GM23338 (cell line): ENCODE results near the gene C3orf22.

ENCODE experiments used
- CTCF ChIP-seq, 2 experiments: fragments of 200-600 bp in 1 of 2; sonication (generic) in 1 of 2; conservative IDR thresholded peaks; 2 replicates each; pipeline versions ENCODE4 v1.5.1 to v1.6.1; 2016 to 2017; ENCODE audit warnings: antibody characterized with exemption in 2 of 2, low read depth in 2 of 2, mild to moderate bottlenecking in 2 of 2, moderate library complexity in 1 of 2
- EZH2 ChIP-seq: fragments of 200-600 bp; sonication (generic); IDR thresholded peaks from one replicate; pipeline ENCODE4 v1.8.0; 2017; ENCODE audit warnings: antibody characterized with exemption, mild to moderate bottlenecking, low read depth; ENCODE audit not compliant: unreplicated experiment
- EZH2phosphoT487 ChIP-seq: fragments of 200-600 bp; sonication (generic); IDR thresholded peaks from one replicate; pipeline ENCODE4 v1.8.1; 2018; ENCODE audit warnings: antibody characterized with exemption; ENCODE audit not compliant: unreplicated experiment
- JUNB ChIP-seq: IDR thresholded peaks from one replicate; pipeline ENCODE4 v1.6.1; 2016; ENCODE audit warnings: antibody characterized with exemption; ENCODE audit not compliant: unreplicated experiment
- POLR2AphosphoS5 ChIP-seq: IDR thresholded peaks from 2 replicates; pipeline ENCODE4 v1.6.1; 2016; ENCODE audit warnings: antibody characterized with exemption, low read depth
- REST ChIP-seq: IDR thresholded peaks from one replicate; pipeline ENCODE4 v1.6.1; 2018; ENCODE audit warnings: antibody characterized with exemption; ENCODE audit not compliant: unreplicated experiment
- ZNF114 ChIP-seq: fragments of 250-450 bp; sonication (Bioruptor Pico); IDR thresholded peaks from 2 replicates; pipeline ENCODE4 v1.5.0; 2020; ENCODE audit warnings: mild to moderate bottlenecking, moderate library complexity
- ZNF331 ChIP-seq: fragments of 250-450 bp; sonication (Bioruptor Pico); IDR thresholded peaks from 2 replicates; pipeline ENCODE4 v1.5.0; 2020; ENCODE audit warnings: low read depth, mild to moderate bottlenecking, moderate library complexity
- ZNF462 ChIP-seq: fragments of 250-450 bp; sonication (Bioruptor Pico); IDR thresholded peaks from 2 replicates; pipeline ENCODE4 v1.5.0; 2020; ENCODE audit warnings: mild to moderate bottlenecking, moderate library complexity

- TF ChIP-seq CTCF (conservative IDR thresholded peaks at IDR 0.05; ENCODE audit: low read depth in 2 of 2) (no peak), EZH2 (no peak), POLR2AphosphoS5 (no peak), EZH2phosphoT487 (no peak), ZNF114 (no peak), ZNF462 (no peak), REST (no peak), ZNF331 (no peak), JUNB (no peak)
Measured at GRCh38 chr3:126535636-126536035, 23.1 kb downstream of the C3orf22 start.
